MG63 (cell line): ENCODE data around the gene ABCC9. TPM values are rescaled to one million over a fixed set of nuclear protein-coding genes. Genes with fewer than 3 reads are reported as not detected.

Experiments used
- total RNA-seq: library from RNA; depleted of rRNA; stranded (reverse); fragments of >200 nt; shearing (Covaris generic); gene quantifications from 2 replicates; pipeline ENCODE4 v1.2.3, GENCODE V29; 2014; ENCODE audit warnings: low replicate concordance; rRNA removed

Gene ABCC9
- total RNA-seq, 1 experiment from 2014 or later, result not detected

Other genes starting within 250 kb of the ABCC9 start
- not detected in 2 replicates for gene KCNJ8, start 166.7 kb downstream of the ABCC9 start, total RNA-seq
- 30.9 and 49.8 TPM in 2 replicates for gene CMAS, start 104.8 kb upstream of the ABCC9 start, total RNA-seq